CD4-positive, alpha-beta T cell treated with Interleukin-12 subunit alpha and Interleukin-12 subunit beta, for 1 hour (primary cell): ENCODE results near the gene MAST4.
"Not testable (repeated sequence)": the region's sequence is repeated elsewhere in the genome, so short reads cannot be mapped to it uniquely, and the experiment has no call there.

Experiments
- DNase-seq: peaks from one replicate; pipeline ENCODE4 v3.0.0-alpha.2; 2020

Gene MAST4

DNA sequence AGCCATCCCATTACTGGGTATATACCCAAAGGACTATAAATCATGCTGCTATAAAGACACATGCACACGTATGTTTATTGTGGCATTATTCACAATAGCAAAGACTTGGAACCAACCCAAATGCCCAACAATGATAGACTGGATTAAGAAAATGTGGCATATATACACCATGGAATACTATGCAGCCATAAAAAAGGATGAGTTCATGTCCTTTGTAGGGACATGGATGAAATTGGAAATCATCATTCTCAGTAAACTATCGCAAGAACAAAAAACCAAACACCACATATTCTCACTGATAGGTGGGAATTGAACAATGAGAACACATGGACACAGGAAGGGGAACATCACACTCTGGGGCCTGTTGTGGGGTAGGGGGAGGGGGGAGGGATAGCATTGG, 577.2 kb downstream of the MAST4 start:
- not testable (repeated sequence) for DNase-seq

DNA sequence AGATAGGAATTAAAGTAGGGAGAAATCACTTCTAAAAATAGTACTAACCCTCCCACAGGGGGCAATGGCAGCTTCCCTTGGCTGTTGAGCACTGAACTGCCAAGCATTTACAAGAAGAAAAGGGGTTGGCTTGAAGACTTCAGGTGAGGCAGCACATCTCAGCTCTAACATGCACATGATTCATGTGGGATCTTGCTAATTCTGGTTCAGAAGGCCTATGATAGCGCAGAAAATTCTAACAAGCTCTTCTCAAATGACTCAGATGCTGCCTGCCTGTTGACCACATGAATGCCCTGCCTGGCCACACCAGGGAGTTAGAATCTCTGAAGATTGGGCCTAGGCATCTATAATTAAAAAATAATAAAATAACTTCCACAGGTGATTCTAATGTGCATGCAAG, 577.8 kb downstream of the MAST4 start:
- DNase-seq: no peak

DNA sequence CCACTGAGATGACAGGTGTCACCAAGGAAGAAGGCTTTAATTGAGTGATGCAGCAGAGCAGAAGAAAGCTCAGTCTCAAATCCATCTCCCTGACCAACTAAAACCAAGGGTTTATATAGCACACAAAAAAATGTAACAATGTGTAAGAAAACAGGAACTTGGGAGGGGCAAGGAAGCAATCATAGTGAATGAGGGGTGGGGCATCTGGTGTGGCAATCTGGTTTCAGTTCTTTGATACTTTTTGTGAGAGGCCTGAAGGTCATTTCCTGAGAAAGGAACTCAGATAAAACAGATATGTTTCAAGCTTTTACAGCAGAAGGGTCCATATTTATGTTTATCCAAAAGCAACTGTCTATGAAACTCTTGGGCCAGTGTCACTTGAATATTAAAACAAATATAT, 580.7 kb downstream of the MAST4 start:
- DNase-seq: no peak

DNA sequence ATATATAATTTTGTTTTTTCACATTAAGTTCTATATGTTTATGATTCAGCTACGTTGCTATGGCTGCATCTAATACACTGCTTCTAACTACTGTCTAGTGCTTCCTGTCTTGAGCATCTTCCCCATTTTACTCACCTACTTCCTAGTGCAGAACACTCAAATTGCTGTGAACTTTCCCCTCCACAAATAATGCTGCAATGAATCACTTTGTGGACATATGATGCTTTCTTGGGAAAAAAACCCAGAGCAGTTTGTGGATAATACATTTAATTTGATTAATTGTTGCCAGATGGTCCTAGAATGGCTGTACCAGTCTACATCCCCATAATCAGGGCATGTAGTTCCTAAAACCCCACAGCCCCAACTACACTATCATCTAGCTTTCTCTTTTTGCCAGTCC, 581.9 kb downstream of the MAST4 start:
- no peak for DNase-seq

DNA sequence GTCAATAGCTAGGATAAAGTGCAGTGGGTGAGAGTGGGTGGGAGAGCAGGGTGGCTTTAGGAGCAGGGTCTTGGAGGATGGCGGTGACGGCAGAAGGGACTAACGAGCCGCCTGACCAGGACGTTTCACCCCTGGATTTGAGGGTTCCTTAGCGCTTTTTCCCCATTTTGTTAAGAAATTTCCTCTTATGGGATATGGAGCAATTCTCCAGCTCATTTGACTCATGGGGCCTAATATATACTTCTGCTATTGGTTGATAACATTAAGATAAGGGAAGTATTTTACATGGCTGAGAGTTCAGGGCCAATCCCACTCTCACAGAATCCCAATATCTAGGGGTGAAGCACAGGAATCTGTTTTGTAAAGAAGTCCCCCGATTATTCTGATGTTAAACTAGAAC, 582.8 kb downstream of the MAST4 start:
- no peak for DNase-seq

DNA sequence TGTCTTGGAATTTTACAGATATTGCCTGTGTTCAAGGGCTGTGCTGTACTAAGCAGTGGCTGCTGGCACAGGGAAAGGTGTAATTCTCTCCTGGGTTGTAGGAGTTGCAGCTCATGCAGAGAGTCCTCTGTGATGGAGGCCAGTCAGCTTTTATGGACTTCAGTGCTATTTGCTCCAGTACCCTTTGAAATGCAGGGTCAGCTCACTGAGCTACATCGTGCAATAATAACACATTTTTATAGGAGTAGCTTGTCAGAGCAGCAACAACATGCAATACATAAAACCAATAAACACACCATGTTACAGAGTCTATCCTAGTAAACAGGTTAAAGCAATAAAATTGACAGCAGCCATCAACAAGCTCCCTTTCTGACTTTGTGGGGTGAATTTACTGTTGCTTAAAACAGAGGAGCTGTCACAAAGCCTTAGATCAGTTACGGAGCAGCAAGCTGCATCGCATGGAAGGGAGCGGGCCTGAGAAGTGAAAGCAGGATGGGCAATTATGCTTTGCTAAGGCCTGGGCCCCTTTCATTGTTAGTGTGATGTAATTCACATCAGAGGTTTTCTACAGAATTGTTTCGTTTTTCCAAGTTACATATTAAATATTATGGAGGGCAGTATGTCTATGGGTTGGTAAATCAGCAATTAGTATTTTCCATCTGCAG, 583.6 kb downstream of the MAST4 start:
- DNase-seq: no peak

DNA sequence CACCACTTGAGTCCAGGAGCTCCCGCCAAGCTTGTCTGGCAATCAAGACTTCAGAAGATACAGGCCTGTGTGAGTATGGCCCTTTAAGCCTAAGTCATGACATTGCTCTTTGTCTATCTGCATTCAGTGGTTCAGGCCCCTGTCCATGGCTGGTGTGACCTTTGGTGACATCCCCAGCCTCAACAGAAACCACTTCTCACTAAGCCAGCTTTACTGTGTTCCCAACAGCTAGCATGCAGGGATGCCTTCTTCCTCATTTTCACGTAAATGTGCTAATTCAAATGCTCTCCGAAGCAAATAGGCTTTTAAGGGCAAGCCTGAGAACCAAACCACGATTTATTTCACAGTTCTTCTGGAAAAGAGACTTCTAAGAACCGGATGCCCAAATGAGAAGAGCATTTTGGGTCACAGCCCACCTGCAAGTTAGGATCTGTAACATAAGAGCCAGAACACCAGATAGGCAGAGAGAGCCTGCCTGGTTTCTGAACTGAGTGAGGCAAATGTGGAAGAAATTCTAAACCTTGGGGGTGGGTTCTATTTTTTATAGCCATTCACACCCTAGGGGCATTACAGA, 585.5 kb downstream of the MAST4 start:
- DNase-seq: no peak

DNA sequence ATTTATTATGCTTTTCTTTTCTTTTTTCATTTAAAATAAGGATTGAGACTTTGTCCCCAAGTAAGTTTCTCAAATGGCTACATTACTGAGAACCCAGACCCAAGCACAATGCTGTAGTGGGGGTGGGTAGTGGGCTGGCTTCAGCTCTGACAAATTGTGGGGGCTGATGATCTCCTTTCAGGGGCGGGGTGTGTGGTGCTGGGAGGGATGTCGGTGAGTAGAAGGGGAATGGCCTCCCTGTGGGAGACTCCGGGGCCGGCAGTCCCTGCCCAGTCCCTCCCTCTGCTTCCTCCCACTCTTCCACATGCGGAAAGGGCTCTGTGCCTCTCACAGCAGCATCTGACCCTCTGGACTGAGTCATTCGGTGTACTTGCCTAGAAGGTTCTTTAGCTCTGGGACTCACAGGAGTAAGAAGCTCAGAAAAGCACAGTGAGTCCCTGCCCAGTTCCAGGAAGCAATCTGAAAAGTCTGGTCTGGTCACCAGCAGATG, 586.2 kb downstream of the MAST4 start:
- no peak for DNase-seq

DNA sequence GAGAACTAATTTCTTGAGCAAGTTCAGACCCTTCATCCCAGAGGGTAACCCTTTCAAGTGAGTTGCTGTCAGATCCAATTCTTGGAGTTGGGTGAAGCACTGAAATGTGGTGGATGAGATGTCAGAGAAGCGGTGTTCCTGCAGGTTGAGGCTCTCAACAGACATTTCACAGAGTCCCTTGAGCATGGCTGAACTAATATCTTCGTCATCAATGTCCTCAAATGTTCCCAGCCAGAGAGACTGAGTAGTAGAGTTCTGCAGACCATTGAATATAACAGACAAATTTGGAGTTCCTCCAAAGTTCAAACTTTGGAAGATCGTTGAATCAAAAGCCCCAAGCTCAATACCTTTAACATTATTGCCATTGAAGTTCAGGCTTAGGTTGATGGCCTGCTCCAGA, 587.7 kb downstream of the MAST4 start:
- DNase-seq: no peak

DNA sequence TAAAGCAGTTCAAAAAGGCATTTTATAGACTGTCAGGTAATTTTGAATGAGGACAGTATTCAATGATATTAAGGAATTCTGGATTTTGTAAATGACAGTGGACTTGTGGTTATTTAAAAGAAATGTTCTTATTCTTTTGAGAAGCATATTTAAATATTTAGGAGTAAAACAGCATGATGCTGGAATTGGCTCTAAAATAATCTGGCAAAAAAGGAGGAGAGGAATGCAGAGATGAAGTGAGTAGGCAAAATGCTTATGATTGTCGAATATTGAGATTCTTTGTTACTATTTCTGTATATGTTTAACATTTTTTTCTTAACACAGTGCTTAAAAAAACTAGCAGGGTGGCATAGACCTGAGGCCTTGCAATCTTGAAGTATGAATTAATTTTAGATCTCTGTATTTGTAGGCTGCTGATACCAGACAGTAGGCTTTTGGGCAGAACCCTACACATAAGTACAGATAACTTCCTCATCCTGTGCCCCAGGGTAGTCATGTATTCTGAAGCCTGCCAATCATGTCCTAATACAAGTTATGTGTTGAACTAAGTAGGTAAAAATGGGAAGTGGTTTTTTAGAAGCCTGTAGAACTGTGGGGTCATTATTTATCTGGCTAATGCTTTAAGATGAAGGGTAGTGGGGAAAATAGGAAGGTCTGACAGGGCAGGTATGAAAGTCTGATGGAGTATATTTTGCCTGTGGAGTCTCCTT, 591.0 kb downstream of the MAST4 start:
- DNase-seq: no peak

DNA sequence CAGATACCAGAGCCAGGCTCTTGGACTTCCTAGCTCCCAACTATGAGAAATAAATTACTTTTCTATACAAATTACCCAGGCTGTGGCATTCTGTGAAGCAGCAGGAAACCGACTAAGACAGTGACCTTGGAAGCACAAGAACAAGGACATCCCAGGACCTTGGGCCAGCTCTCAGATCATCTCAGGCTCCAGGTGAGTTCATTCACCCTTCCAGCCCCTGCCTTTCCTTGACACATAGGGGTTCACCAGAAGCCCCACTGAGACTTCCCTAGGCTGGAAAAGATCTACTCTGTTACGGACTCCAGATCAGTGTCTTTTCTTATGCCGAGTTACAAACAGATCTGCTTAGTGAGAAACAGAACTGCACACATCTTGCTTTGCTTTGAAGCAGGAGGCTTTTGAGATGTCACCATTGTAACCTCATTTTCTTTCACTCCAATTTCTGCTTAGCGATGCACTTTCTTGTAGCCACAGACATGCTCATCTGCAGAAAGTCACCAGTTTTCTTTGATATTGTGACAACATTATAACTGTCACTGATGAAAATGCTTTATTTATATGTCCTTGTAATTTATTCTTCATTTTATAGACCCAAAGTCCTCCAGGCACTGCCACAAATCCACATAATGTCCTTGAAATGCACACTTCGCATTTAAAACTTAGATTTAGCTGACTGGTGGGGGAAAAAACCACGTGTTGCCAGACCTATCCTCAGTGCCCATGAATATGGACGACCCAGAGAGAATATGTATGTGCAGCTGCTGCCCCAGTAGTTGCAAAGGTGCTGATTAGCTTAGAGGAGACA, 592.3 kb downstream of the MAST4 start:
- DNase-seq: no peak

DNA sequence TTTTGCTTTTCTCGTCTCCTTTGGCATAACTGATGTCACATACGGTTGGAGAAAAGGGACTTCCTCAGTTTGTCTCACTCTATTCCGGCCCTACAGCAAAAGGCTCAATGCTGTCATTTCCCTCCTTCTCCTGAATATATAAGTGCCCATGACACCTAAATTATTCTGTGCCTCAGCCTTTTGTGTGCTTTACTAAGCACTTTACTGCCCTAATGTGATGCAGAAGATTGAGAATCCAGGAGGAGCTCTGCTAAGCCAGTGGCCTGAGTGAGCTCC, 592.8 kb downstream of the MAST4 start:
- no peak for DNase-seq

DNA sequence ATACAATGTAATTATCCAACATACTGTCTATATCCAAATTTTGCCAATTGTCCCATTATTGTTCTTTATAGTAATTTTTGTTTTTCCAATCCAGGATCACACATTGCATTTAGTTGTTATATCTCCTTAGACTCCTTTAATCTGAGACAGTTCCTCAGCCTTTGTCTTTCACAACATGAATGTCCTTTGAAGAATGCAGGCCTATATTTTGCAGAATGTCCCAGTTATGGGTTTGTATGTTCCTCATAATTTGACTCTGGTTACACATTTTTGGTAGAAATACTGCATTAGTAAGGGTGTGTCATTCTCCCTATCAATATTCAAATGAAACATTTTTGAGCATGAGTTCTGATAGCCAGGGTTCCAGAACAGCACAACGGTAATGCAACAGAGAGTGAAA, 593.7 kb downstream of the MAST4 start:
- DNase-seq: no peak

DNA sequence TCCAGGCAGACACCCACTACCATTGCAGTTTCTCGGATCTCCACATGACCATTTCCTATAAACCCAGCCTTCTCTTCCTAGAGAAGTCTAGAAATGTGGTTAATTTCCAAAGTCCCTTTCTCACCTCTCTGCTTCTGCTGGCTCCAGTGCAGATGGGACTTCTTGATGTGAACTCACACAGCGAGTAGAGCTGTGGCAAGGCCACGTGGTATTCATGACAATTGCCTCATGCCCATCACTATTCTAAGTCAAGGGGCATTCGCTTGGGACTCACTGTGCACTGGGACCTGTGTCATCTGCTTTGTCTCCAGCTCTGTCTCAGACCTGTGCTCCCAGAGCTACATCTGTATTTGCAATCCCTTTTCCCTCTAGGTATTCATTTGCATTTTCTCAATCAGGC, 594.2 kb downstream of the MAST4 start:
- DNase-seq: no peak

DNA sequence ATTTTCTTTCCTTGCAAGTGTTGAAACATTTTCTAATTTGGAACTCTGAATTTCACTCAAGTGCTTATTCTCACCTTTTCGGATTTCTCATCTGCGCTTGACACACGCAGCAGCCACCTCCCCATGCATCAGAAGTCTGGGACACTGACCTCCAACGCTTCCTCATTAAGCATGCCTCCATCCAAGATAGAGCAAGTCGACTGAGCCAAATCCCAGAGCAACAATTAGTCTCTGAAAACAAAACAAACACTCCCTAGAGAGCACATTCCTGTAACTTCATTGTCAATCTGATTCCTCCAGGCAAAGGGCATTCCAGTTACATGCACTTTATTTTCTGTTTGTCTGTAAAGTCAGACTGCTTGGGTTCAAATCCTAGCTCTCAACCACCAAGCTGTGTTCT, 594.7 kb downstream of the MAST4 start:
- no peak for DNase-seq

DNA sequence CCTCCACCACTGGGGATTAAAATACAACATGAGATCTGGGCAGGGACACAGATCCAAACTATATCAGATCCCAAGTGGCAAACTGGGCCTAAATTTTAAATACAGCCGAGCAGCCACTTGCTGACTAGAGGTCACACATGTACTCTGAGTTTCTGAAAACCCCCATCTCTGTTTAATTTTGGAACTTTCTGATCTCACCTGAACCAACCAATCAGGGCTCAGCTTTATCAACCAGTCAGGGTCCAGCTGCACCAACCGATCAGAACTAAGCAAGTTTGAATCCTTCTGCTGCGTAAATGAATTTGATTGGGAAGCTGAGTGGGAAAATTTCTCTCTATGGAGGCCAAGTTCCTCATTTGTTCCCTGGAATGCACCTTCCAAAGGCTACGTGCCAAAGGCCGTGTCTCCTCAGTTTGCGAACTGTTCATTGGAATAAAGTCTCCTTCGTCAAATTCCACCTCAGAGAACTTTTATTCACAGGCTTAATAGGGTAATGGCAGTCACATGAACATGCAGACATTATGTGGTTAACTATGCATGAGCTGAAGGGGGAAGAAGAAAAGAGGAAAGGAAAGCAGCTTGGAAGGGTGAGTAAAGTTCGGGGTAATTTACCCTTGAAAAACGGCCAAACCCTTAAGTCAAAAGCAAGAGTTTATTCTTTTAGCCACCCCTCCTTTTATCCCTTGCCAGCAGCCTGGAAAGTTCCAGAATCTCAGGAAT, 596.7 kb downstream of the MAST4 start:
- no peak for DNase-seq

DNA sequence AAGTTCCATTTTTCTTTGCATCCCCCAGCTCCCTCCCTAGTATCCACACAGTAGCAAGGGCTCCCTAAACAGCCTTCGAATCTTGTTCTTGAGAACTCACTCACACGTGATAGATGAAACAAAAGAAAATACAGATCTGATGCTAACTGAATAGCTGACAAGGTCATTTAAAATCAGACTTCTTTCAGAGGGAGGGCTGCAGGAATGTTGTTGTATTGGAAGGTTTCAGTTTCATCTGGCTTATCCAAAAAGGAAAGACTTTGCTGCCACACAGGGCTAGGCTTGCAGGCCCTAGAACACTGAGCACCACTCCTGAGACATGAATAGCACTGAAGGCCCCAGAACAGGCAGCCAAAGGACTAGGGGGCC, 597.2 kb downstream of the MAST4 start:
- no peak for DNase-seq

DNA sequence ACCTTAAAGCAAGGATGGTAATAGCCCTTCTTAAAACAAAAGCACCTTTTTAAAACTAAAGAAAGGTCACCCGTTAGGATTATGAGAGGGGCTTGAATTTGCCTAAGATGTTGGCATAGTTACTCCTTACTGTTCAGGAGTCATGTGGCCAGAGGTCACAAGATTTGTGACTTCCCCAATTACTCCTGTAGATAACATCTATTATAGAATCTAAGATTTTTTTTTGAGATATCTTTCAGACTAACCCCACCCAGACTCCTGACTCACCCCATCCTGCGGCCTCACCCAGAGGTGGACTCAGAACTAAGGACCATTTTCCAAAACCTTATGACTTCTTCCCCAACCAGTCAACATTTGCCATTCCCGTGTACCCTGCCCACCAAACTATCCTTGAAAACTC, 598.0 kb downstream of the MAST4 start:
- no peak for DNase-seq

DNA sequence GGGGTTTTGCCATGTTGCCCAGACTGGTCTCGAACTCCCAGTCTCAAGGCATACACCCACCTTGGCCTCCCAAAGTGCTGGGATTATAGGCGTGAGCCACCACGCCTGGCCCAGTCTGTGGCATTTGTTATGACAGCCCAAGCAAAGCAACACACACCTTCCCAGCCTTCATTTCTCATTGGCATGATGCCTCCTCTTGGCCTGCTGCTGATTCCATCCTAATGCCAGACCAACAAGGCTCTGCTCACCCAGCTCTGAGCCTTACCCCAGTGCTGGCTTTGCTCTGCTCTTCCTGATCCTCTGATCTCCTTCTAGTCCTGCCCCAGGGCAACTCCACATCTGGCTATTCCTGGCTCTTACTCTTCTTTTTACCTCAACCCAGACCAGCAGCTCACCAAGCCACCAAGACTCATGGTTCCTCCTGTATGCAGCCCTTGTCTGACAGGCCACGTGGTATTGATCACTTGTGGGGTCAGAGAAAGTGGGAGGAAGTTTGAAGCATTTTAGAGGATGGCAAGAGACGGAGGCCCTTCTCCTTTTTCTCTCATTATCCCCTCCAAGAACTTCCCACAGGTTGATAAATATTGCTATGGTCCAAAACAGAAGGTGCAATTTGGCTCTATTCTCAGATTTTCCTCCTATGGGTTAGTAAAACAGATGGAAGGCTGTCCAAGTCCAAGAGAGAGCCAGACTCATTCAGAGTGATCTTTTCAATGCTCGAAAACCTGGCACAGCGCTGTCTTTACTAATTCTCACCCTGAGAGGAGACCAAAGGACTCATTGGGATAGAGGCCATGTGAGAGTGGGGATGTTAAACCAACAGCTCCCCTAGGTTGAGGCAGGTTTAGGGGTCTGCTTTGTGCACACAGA, 599.4 kb downstream of the MAST4 start:
- no peak for DNase-seq

DNA sequence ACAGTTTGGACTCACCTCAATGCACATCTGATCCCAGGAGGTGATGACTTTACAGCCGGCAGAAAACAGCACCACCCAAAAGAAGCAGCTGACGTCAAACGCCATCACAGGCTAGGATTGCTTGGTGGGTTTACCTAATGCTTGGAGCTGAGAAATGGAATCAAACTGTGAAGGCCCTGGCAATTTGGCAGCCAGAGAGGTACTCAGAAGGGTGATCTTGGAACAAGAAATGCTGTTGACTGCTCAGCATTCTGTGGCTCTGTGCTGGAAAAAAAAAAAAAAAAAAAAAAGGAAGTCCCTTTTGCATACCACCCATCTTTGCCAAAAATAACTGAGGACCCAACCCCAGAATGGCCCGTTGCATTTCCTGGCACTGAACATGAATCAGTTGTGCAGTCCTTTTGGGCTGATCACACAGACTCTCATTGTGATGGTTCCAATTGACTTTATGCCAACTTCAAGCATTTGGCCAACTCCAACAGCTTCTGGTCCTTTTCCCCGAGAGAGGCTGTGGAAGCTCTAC, 600.4 kb downstream of the MAST4 start, which contains the start of gene CD180:
CD180 (minus strand) TSS at position 263 of the 523 bp plus-strand sequence; CDS start at position 105, 158 bp downstream.
- DNase-seq: no peak

DNA sequence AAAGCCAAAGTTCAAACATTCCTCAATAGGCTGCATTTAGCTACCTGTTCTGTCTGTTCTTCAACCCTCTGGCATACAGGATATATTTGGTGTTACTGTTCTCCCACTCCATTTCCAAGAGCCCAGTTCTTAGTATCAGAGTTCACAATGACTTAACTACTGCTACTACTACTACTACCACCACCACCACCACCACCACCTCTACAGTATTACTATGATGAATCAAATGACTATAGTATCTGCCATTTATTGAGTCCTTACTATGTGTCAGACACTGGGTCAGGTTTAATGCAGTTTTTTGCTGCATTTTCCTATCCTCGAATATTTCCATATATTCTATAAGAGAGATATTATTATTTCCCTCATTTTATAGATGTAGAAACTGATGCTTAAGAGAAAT, 601.3 kb downstream of the MAST4 start:
- DNase-seq: no peak

DNA sequence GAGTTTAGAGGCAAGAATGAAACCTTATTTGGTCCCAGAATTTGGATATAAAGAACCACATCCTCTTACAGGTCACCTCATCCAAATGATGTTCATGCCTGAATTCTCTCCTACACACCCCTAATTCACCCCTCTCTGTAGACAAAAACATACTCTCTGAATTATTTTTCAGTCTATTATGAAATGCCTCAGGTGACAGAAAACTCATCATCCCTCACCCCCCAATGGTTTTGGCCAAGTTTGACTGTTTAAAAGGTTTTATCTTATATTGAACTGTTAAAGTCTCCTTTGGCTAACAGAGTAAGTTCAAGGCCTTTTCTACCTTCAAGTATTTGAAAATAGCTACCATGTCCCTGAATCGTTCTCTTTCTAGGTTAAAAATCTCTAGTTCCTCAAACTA, 602.7 kb downstream of the MAST4 start:
- DNase-seq: no peak
